CD8-positive, alpha-beta memory T cell (primary cell): Measurements from ENCODE around the gene RPUSD1. TPM values are rescaled to one million over a fixed set of nuclear protein-coding genes. Genes with fewer than 3 reads are reported as not detected.
A peak's percentile ranks its signal among the peaks of the same experiment; 100 is the strongest.

ENCODE experiments used
- CTCF ChIA-PET: fragments of 350-600 bp; sonication (Branson Sonifier 250); formaldehyde crosslinking; loops from one replicate; lab custom pipeline; 2021; ENCODE audit warnings: antibody characterized with exemption; lab: Charles Lee
- POLR2A ChIA-PET: fragments of 350-600 bp; sonication (Branson Sonifier 250); formaldehyde crosslinking; loops from one replicate; lab custom pipeline; 2021; ENCODE audit warnings: antibody characterized with exemption; lab: Charles Lee
- DNase-seq, 5 donors: peaks; one replicate each; pipeline versions ENCODE4 v3.0.0 to v3.0.0-alpha.2; 2020 to 2022; ENCODE audit warnings: mixed read lengths in 1 of 5
- H3K27ac ChIP-seq: one replicate; pipeline ENCODE4 v1.7.0; 2013; ENCODE audit warnings: low read depth, mild to moderate bottlenecking, low read length, moderate library complexity
- H3K27me3 ChIP-seq: 2 replicates; pipeline ENCODE4 v1.7.0; 2013; ENCODE audit warnings: low read length, mild to moderate bottlenecking; ENCODE audit not compliant: insufficient read depth, poor library complexity, severe bottlenecking
- H3K36me3 ChIP-seq: 2 replicates; pipeline ENCODE4 v1.7.0; 2013; ENCODE audit warnings: mild to moderate bottlenecking, low read length, moderate library complexity; ENCODE audit not compliant: insufficient read depth
- H3K4me1 ChIP-seq: 2 replicates; pipeline ENCODE4 v1.7.0; 2013; ENCODE audit warnings: mild to moderate bottlenecking, low read length, moderate library complexity; ENCODE audit not compliant: insufficient read depth
- H3K4me3 ChIP-seq: 2 replicates; pipeline ENCODE4 v1.7.0; 2013; ENCODE audit warnings: mild to moderate bottlenecking, low read length
- H3K9me3 ChIP-seq: 2 replicates; pipeline ENCODE4 v1.7.0; 2013; ENCODE audit warnings: mild to moderate bottlenecking, low read length
- H3K27ac Mint-ChIP-seq, 8 donors: one replicate each; pipeline ENCODE4 v1.8.0; 2020 to 2021; ENCODE audit warnings: mixed read lengths in 8 of 8, mild to moderate bottlenecking in 6 of 8, inconsistent platforms in 3 of 8, moderate library complexity in 3 of 8
- H3K27me3 Mint-ChIP-seq, 2 donors: one replicate each; pipeline ENCODE4 v1.8.0; 2020 to 2021; ENCODE audit warnings: mixed read lengths in 2 of 2, mild to moderate bottlenecking in 1 of 2, moderate library complexity in 1 of 2
- H3K36me3 Mint-ChIP-seq, 3 donors: one replicate each; pipeline ENCODE4 v1.8.0; 2020 to 2021; ENCODE audit warnings: mixed read lengths in 3 of 3, inconsistent platforms in 1 of 3, mild to moderate bottlenecking in 1 of 3
- H3K4me1 Mint-ChIP-seq, 3 donors: one replicate each; pipeline ENCODE4 v1.8.0; 2020 to 2021; ENCODE audit warnings: mixed read lengths in 3 of 3, inconsistent platforms in 1 of 3, mild to moderate bottlenecking in 1 of 3
- H3K4me3 Mint-ChIP-seq, 7 donors: one replicate each; pipeline ENCODE4 v1.8.0; 2020 to 2021; ENCODE audit warnings: mixed read lengths in 7 of 7, mild to moderate bottlenecking in 6 of 7, moderate library complexity in 4 of 7, inconsistent platforms in 2 of 7
- H3K9me3 Mint-ChIP-seq, 5 donors: one replicate each; pipeline ENCODE4 v1.8.0; 2020 to 2022; ENCODE audit warnings: mixed read lengths in 5 of 5, mild to moderate bottlenecking in 3 of 5, moderate library complexity in 2 of 5, inconsistent platforms in 1 of 5
- polyA plus RNA-seq: library from polyadenylated mRNA; unstranded; fragments of 300-500 nt; fragmentation: Illumina TruSeq; gene quantifications from one replicate; pipeline ENCODE4 v1.2.3, GENCODE V29; 2021
- total RNA-seq, 2 experiments: library from RNA; stranded (reverse); gene quantifications; one replicate each; pipeline ENCODE4 v1.2.3, GENCODE V29; 2021

The RPUSD1 gene
- total and polyA plus RNA-seq, 3 experiments from 2014 or later, result 34.2 to 44.5 (median 40.2) TPM

DNA sequence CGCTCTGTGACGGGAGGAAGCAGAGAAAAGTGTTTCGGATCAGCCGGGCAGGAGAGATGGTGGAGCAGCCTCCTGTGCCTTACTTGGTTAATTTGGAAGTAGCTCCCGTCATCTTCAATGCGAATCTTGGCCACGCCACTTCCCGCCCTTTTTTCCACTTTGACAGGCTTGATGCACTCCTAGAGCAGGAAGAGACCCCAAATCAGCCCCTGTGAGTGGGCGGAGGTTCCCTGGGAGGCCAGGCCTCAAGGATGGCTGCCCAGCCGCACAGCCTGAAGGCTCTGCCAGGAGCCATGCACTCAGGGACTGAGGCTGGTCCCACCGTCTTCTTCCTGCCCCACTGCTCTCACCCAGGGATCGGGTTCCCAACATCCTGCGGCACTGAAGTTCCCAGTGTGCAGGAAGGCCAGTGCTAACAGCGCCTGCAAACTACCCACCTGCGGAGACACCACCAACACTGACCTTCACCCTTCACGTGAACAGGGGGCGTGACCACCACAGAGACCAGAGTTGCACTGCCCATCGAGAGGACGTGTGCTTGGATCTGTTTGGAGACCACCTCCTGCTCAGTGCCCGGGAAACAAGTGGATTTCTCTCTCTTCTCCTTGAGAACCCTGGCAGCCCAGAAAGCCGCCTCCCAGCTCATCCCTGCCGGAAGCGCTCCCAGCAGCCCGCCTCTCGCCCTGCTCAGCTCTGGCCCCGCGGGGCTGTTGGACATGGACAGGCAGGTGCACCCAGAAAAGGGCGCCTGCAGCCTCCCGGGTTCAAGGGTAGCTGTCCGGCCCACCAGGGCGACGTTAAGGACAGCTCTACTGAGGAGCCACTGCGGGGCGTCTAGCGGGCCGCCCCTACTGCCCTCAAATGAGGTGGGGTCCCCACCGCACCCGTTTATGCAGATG lies 48.4 kb downstream of the RPUSD1 start:
- no peak for DNase-seq
- Mint-ChIP-seq H3K27ac (peak overlapping the region in 4 of 8 donors; percentile 50 to 77 (median 64)), H3K4me3 (peak overlapping the region; percentile 48 to 92 (median 73)), H3K4me1 (peaks cover 0 to 15% (median 1%) of the 10 kb centered on the region in 3 donors), H3K27me3 (no peaks in the 10 kb centered on the region), H3K36me3 (peaks cover 0 to 35% (median 2%) of the 10 kb centered on the region in 3 donors), H3K9me3 (no peaks in the 10 kb centered on the region)
- H3K4me1 ChIP-seq, result peaks cover 10% of the 10 kb centered on the region
- H3K4me3 ChIP-seq, result peak overlapping the region; percentile 71
- H3K27me3 ChIP-seq, result no peaks in the 10 kb centered on the region
- no peaks in the 10 kb centered on the region for H3K9me3 ChIP-seq
- POLR2A ChIA-PET, result interaction anchor here (1.3 to 2.3 kb wide), 4 partner anchors 12 to 45 kb away, joined by 4 to 9 read pairs (median 4); partner anchors contain the start of gene ANTKMT
- H3K36me3 ChIP-seq, result peaks cover 9% of the 10 kb centered on the region
- CTCF ChIA-PET, result interaction anchor here (0.6 to 18.9 kb wide), 10 partner anchors 8 to 64 kb away, joined by 3 to 332 read pairs (median 6); partner anchors contain the start of genes ANTKMT, CCDC78, CHTF18 and HAGHL
- H3K27ac ChIP-seq, result peak overlapping the region; percentile 78

DNA sequence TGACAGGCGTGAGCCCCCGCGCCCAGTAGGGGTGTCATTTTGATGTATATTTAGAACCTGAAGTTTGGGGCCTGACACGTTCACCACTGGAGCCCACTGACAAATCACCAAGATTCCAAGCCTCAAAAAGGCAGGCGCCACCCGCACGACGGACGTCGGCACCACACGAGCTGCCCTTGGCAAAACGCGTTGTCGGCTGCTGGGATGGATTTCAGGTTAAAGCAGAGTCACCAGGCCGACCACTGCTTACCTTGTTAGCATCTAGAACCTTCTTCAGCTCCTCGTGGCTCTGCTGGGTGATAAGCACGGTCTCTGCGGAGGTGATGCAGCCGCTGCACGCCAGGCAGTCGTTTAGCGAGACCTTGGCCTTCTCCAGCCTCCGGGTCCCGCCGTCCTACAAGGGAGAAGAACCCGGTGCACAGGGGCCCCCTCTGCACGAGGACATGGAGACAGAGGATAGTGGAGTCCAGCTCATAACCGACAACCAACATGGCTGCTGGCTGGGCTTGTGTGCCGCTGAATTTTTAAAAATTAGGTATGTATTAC lies 51.2 kb downstream of the RPUSD1 start:
- ChIA-PET POLR2A (interaction anchor here (0.7 to 2.3 kb wide), 3 partner anchors 16 to 43 kb away, joined by 3 to 8 read pairs (median 4); partner anchors contain the start of gene ANTKMT), CTCF (interaction anchor here (18.9 kb wide), 1 partner anchor 20 kb away, joined by 332 read pairs; the partner anchor contains the start of genes ANTKMT, CCDC78, HAGHL and METRN)
- Mint-ChIP-seq H3K36me3 (peaks cover 0 to 45% (median 2%) of the 10 kb centered on the region in 3 donors), H3K4me1 (peaks cover 0 to 15% (median 1%) of the 10 kb centered on the region in 3 donors), H3K9me3 (no peaks in the 10 kb centered on the region), H3K27ac (peak overlapping the region in 1 of 8 donors; percentile 76), H3K4me3 (no peak overlapping the region), H3K27me3 (no peaks in the 10 kb centered on the region)
- H3K4me1 ChIP-seq, result peaks cover 10% of the 10 kb centered on the region
- no peaks in the 10 kb centered on the region for H3K9me3 ChIP-seq
- H3K27me3 ChIP-seq, result no peaks in the 10 kb centered on the region
- H3K4me3 ChIP-seq, result no peak overlapping the region
- no peak for DNase-seq
- peaks cover 19% of the 10 kb centered on the region for H3K36me3 ChIP-seq
- peak overlapping the region; percentile 38 for H3K27ac ChIP-seq

DNA sequence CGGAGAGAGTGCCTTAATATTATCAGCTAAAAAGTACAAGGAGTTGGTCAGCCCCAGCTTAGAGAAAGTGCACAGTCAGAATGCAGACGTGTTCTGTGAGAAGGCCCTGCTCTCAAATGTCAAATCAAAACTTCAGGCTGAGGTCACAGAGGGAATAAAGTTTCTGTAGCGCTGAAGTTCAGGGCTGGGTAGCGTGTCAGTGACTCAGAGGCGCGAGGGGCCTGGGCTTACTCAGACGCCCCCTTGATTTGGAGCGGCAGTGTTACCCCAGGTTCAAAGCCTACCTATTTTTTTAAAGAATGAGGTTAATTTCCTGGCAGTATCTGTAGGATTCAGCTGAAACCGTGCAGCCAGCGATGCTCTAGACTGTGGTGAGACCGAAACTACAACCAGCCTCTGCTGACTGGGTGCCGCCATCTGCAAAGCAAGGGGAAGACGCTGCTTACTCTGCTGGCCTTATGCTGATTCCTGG lies 52.2 kb downstream of the RPUSD1 start:
- Mint-ChIP-seq H3K36me3 (peaks cover 0 to 47% (median 2%) of the 10 kb centered on the region in 3 donors), H3K27ac (peak overlapping the region in 2 of 8 donors; percentile 38 to 76), H3K4me1 (peaks cover 0 to 12% (median 1%) of the 10 kb centered on the region in 3 donors), H3K4me3 (peak overlapping the region in 1 of 7 donors; percentile 34), H3K9me3 (no peaks in the 10 kb centered on the region), H3K27me3 (no peaks in the 10 kb centered on the region)
- Histone ChIP-seq H3K4me1 (peaks cover 10% of the 10 kb centered on the region), H3K36me3 (peaks cover 19% of the 10 kb centered on the region), H3K4me3 (no peak overlapping the region), H3K27me3 (no peaks in the 10 kb centered on the region), H3K27ac (peak overlapping the region; percentile 75), H3K9me3 (no peaks in the 10 kb centered on the region)
- POLR2A ChIA-PET, result interaction anchor here (0.6 to 2.3 kb wide), 2 partner anchors 15 to 24 kb away, joined by 3 to 8 read pairs; partner anchors contain the start of genes ANTKMT and MSLN
- no peak for DNase-seq
- CTCF ChIA-PET, result interaction anchor here (1.1 to 18.9 kb wide), 2 partner anchors 19 to 49 kb away, joined by 3 to 332 read pairs; partner anchors contain the start of genes ANTKMT, CCDC78, HAGHL and METRN

DNA sequence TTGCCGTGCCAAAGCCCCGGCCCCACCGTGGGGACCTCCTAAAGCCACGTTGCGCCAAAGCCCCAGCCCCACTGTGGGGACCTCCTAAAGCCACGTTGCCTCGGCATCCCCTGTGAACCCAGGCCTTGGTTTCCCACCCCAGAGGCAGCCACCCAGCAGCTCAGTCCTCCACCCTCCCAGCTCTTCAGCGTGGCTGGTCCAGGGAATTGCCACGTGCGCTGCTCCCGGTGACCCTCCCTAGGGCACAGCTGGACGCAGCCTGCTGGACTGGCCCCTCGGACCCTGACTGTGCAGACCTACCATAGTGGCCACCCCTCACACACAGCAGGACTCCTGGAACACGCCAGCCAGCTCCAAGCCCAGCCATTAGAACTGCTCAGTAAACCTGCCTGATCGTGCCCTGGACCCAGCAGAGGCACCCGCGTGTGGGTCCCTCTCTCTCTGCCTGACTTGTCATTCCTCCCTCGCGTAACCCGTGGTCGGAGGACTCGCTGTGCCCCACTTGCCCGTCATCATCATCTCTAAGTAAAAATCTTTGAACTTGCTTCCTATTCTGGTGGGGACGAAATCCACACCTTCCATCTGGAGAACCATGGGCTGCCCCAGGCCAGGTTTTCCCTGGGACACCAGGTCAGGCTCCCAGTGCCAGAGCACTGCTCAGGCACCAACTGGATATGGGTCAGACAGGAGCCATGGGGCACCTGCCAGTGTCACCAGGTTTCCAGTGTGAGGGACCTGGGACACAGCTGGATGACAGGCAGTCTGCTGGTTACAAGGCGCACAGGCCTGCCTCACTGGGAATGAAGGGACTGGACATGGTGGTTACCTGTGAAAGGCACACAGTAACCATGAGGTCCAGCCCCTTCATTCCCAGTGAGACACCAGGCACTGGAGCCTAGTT lies 53.0 kb downstream of the RPUSD1 start:
- ChIA-PET CTCF (interaction anchor here (1.1 to 18.9 kb wide), 2 partner anchors 18 to 50 kb away, joined by 3 to 332 read pairs; partner anchors contain the start of genes ANTKMT, CCDC78, HAGHL and METRN), POLR2A (interaction anchor here (2.3 kb wide), 1 partner anchor 14 kb away, joined by 8 read pairs; the partner anchor contains the start of gene ANTKMT)
- peaks cover 0 to 47% (median 2%) of the 10 kb centered on the region in 3 donors for H3K36me3 Mint-ChIP-seq
- Histone ChIP-seq H3K36me3 (peaks cover 19% of the 10 kb centered on the region), H3K27me3 (no peaks in the 10 kb centered on the region), H3K4me3 (no peak overlapping the region), H3K27ac (peak overlapping the region; percentile 75), H3K4me1 (peaks cover 7% of the 10 kb centered on the region), H3K9me3 (no peaks in the 10 kb centered on the region)
- no peaks in the 10 kb centered on the region for H3K9me3 Mint-ChIP-seq
- no peaks in the 10 kb centered on the region for H3K27me3 Mint-ChIP-seq
- no peak overlapping the region for H3K27ac Mint-ChIP-seq
- H3K4me3 Mint-ChIP-seq, result peak overlapping the region in 1 of 7 donors; percentile 76
- peaks cover 0 to 12% (median 1%) of the 10 kb centered on the region in 3 donors for H3K4me1 Mint-ChIP-seq
- no peak for DNase-seq

Other genes with a start within 250 kb of the RPUSD1 start
- gene PRR35, start 228.0 kb downstream of the RPUSD1 start, total RNA-seq, result not detected
- gene PRR35, start 228.0 kb downstream of the RPUSD1 start, polyA plus RNA-seq, result not detected
- gene NHLRC4, start 221.4 kb downstream of the RPUSD1 start, total RNA-seq, result under 1 TPM; 0.55 to 0.59 TPM
- gene NHLRC4, start 221.4 kb downstream of the RPUSD1 start, polyA plus RNA-seq, result 1.6 TPM
- 10 to 100 TPM; 47.4 to 50.1 TPM for gene PIGQ, start 218.4 kb downstream of the RPUSD1 start, total RNA-seq
- 14.0 TPM for gene PIGQ, start 218.4 kb downstream of the RPUSD1 start, polyA plus RNA-seq
- gene RAB40C, start 198.3 kb downstream of the RPUSD1 start, total RNA-seq, result 10 to 100 TPM; 12.3 to 13.3 TPM
- 22.8 TPM for gene RAB40C, start 198.3 kb downstream of the RPUSD1 start, polyA plus RNA-seq
- under 1 TPM; 0.11 to 0.22 TPM for gene WFIKKN1, start 157.4 kb downstream of the RPUSD1 start, total RNA-seq
- gene WFIKKN1, start 157.4 kb downstream of the RPUSD1 start, polyA plus RNA-seq, result 0.09 TPM
- gene METTL26, start 152.1 kb downstream of the RPUSD1 start, total RNA-seq, result 100 to 1,000 TPM; 129 TPM
- 97.4 TPM for gene METTL26, start 152.1 kb downstream of the RPUSD1 start, polyA plus RNA-seq
- 10 to 100 TPM; 59.3 to 64.8 TPM for gene MCRIP2, start 146.6 kb downstream of the RPUSD1 start, total RNA-seq
- gene MCRIP2, start 146.6 kb downstream of the RPUSD1 start, polyA plus RNA-seq, result 24.9 TPM
- gene WDR90, start 139.0 kb downstream of the RPUSD1 start, total RNA-seq, result 10 to 100 TPM; 69.6 to 78.4 TPM
- 1.4 TPM for gene WDR90, start 139.0 kb downstream of the RPUSD1 start, polyA plus RNA-seq
- 100 to 1,000 TPM; 140 to 151 TPM for gene RHOT2, start 120.2 kb downstream of the RPUSD1 start, total RNA-seq
- 49.6 TPM for gene RHOT2, start 120.2 kb downstream of the RPUSD1 start, polyA plus RNA-seq
- gene RHBDL1, start 112.7 kb downstream of the RPUSD1 start, total RNA-seq, result under 1 TPM; 0.33 to 0.44 TPM
- gene RHBDL1, start 112.7 kb downstream of the RPUSD1 start, polyA plus RNA-seq, result 0.29 TPM
- 100 to 1,000 TPM; 111 to 124 TPM for gene STUB1, start 108.0 kb downstream of the RPUSD1 start, total RNA-seq
- 161 TPM for gene STUB1, start 108.0 kb downstream of the RPUSD1 start, polyA plus RNA-seq
- gene JMJD8, start 104.0 kb downstream of the RPUSD1 start, total RNA-seq, result 10 to 100 TPM; 53.0 to 55.9 TPM
- gene JMJD8, start 104.0 kb downstream of the RPUSD1 start, polyA plus RNA-seq, result 56.6 TPM
- gene WDR24, start 98.0 kb downstream of the RPUSD1 start, total RNA-seq, result 10 to 100 TPM; 23.9 to 25.2 TPM
- gene WDR24, start 98.0 kb downstream of the RPUSD1 start, polyA plus RNA-seq, result 15.4 TPM
- 10 to 100 TPM in 1 of 2 experiments, 1 to 10 TPM in 1; 7.6 to 11.1 TPM for gene FBXL16, start 82.6 kb downstream of the RPUSD1 start, total RNA-seq
- gene FBXL16, start 82.6 kb downstream of the RPUSD1 start, polyA plus RNA-seq, result 16.9 TPM
- 10 to 100 TPM; 34.8 to 38.2 TPM for gene METRN, start 73.3 kb downstream of the RPUSD1 start, total RNA-seq
- gene METRN, start 73.3 kb downstream of the RPUSD1 start, polyA plus RNA-seq, result 50.3 TPM
- 10 to 100 TPM; 64.2 to 72.0 TPM for gene ANTKMT, start 67.2 kb downstream of the RPUSD1 start, total RNA-seq
- gene ANTKMT, start 67.2 kb downstream of the RPUSD1 start, polyA plus RNA-seq, result 127 TPM
- gene CCDC78, start 61.9 kb downstream of the RPUSD1 start, total RNA-seq, result 1 to 10 TPM; 9.8 to 9.9 TPM
- 0.53 TPM for gene CCDC78, start 61.9 kb downstream of the RPUSD1 start, polyA plus RNA-seq
- gene HAGHL, start 61.3 kb downstream of the RPUSD1 start, total RNA-seq, result 10 to 100 TPM; 31.5 to 35.6 TPM
- 10.7 TPM for gene HAGHL, start 61.3 kb downstream of the RPUSD1 start, polyA plus RNA-seq
- gene CIAO3, start 47.4 kb downstream of the RPUSD1 start, total RNA-seq, result 10 to 100 TPM; 34.8 to 37.9 TPM
- 23.1 TPM for gene CIAO3, start 47.4 kb downstream of the RPUSD1 start, polyA plus RNA-seq
- not detected for gene MSLN, start 27.6 kb downstream of the RPUSD1 start, total RNA-seq
- not detected for gene MSLN, start 27.6 kb downstream of the RPUSD1 start, polyA plus RNA-seq
- 100 to 1,000 TPM; 121 to 122 TPM for gene CHTF18, start 239 bp upstream of the RPUSD1 start, total RNA-seq
- gene CHTF18, start 239 bp upstream of the RPUSD1 start, polyA plus RNA-seq, result 3.7 TPM
- not detected for gene GNG13, start 12.4 kb upstream of the RPUSD1 start, total RNA-seq
- not detected for gene GNG13, start 12.4 kb upstream of the RPUSD1 start, polyA plus RNA-seq
- 10 to 100 TPM; 11.7 to 14.0 TPM for gene LMF1, start 182.6 kb upstream of the RPUSD1 start, total RNA-seq
- 15.8 TPM for gene LMF1, start 182.6 kb upstream of the RPUSD1 start, polyA plus RNA-seq
- gene SOX8, start 193.4 kb upstream of the RPUSD1 start, total RNA-seq, result under 1 TPM; 0.39 to 0.62 TPM
- 0.39 TPM for gene SOX8, start 193.4 kb upstream of the RPUSD1 start, polyA plus RNA-seq